Liver (tissue), 3 donors: Measurements from ENCODE around the gene SERPIND1.

Experiments
- ATF3 ChIP-seq: IDR thresholded peaks from 2 replicates; pipeline ENCODE4 v1.6.1; 2016; ENCODE audit warnings: antibody characterized with exemption
- JUND ChIP-seq, 2 donors: IDR thresholded peaks; 2 replicates each; pipeline ENCODE4 v1.6.1; 2016; ENCODE audit warnings: antibody characterized with exemption in 2 of 2
- MAX ChIP-seq: IDR thresholded peaks from 2 replicates; pipeline ENCODE4 v1.6.1; 2016; ENCODE audit warnings: antibody characterized with exemption
- RAD21 ChIP-seq, 2 donors: IDR thresholded peaks; 2 replicates each; pipeline ENCODE4 v1.6.1; 2016; ENCODE audit warnings: antibody characterized with exemption in 2 of 2, mild to moderate bottlenecking in 2 of 2
- SP1 ChIP-seq: IDR thresholded peaks from 2 replicates; pipeline ENCODE4 v1.6.1; 2018; ENCODE audit warnings: antibody characterized with exemption, mild to moderate bottlenecking
- TF ChIP-seq, protein P1 (sequence below): fragments of 150-350 bp; IDR thresholded peaks from 2 replicates; pipeline ENCODE4 v1.5.1; 2017; ENCODE audit warnings: improper control_type of control experiment, low read depth, low read length; ENCODE audit not compliant: missing input control
- TF ChIP-seq, protein P2 (sequence below): IDR thresholded peaks from 2 replicates; pipeline ENCODE4 v1.6.1; 2016; ENCODE audit warnings: antibody characterized with exemption, mild to moderate bottlenecking
- donor health status: healthy.
- donor health status: healthy.

- TF ChIP-seq, protein P1, sequence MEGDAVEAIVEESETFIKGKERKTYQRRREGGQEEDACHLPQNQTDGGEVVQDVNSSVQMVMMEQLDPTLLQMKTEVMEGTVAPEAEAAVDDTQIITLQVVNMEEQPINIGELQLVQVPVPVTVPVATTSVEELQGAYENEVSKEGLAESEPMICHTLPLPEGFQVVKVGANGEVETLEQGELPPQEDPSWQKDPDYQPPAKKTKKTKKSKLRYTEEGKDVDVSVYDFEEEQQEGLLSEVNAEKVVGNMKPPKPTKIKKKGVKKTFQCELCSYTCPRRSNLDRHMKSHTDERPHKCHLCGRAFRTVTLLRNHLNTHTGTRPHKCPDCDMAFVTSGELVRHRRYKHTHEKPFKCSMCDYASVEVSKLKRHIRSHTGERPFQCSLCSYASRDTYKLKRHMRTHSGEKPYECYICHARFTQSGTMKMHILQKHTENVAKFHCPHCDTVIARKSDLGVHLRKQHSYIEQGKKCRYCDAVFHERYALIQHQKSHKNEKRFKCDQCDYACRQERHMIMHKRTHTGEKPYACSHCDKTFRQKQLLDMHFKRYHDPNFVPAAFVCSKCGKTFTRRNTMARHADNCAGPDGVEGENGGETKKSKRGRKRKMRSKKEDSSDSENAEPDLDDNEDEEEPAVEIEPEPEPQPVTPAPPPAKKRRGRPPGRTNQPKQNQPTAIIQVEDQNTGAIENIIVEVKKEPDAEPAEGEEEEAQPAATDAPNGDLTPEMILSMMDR = no peak
- TF ChIP-seq, protein P2, sequence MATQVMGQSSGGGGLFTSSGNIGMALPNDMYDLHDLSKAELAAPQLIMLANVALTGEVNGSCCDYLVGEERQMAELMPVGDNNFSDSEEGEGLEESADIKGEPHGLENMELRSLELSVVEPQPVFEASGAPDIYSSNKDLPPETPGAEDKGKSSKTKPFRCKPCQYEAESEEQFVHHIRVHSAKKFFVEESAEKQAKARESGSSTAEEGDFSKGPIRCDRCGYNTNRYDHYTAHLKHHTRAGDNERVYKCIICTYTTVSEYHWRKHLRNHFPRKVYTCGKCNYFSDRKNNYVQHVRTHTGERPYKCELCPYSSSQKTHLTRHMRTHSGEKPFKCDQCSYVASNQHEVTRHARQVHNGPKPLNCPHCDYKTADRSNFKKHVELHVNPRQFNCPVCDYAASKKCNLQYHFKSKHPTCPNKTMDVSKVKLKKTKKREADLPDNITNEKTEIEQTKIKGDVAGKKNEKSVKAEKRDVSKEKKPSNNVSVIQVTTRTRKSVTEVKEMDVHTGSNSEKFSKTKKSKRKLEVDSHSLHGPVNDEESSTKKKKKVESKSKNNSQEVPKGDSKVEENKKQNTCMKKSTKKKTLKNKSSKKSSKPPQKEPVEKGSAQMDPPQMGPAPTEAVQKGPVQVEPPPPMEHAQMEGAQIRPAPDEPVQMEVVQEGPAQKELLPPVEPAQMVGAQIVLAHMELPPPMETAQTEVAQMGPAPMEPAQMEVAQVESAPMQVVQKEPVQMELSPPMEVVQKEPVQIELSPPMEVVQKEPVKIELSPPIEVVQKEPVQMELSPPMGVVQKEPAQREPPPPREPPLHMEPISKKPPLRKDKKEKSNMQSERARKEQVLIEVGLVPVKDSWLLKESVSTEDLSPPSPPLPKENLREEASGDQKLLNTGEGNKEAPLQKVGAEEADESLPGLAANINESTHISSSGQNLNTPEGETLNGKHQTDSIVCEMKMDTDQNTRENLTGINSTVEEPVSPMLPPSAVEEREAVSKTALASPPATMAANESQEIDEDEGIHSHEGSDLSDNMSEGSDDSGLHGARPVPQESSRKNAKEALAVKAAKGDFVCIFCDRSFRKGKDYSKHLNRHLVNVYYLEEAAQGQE = no peak
- no peak for TF ChIP-seq MAX
- TF ChIP-seq JUND (IDR thresholded peaks at IDR 0.05) = no peak
- no peak for TF ChIP-seq RAD21 (IDR thresholded peaks at IDR 0.05)
- no peak for TF ChIP-seq ATF3
- no peak for TF ChIP-seq SP1
Measured at GRCh38 chr22:20742764-20743163, 31.1 kb upstream of the SERPIND1 start.
